ENCODE results near the gene ACTN4.

ACTN4 gene

DNA sequence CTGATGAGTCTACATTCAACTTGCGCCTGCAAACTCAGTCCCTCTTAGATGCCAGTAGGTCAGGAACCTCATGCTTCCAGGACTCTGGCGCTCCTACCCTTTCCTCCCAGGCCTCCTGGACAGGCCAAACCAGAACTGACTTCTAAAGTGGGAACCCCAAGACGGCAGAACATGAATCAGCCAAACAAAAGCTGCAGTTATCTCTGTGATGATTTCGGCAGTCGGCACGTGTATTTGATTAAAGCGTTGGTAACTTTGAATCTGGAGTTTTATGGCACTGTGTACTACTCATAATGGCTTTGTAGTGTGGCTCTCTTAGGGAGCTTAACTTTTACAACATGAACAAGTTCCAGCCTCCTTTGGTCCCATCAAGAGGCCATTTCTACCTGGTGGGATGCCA lies 13.7 kb downstream of the ACTN4 start:
- DNase-seq (ENCODE audit: low spot score) = no peak

DNA sequence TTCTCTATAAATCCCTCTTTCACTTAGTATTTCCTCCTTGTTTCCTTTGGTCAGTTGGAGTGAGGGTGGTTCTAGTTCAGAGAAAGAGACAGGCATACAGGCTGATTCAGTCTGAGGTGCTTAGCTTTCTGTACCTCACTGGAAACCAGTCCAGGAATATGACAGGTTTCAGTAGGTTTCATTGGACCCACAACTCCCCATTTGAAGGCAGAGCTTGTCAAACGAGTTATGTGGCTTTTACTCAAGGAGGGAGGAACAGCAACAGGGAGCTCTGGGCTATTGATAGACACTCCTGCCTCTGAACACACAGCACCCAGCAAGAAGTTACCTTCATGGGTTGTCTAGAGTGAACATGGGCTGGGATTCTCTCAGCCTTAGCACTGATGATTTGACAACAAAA lies 14.5 kb downstream of the ACTN4 start:
- no peak for DNase-seq (ENCODE audit: low spot score)

DNA sequence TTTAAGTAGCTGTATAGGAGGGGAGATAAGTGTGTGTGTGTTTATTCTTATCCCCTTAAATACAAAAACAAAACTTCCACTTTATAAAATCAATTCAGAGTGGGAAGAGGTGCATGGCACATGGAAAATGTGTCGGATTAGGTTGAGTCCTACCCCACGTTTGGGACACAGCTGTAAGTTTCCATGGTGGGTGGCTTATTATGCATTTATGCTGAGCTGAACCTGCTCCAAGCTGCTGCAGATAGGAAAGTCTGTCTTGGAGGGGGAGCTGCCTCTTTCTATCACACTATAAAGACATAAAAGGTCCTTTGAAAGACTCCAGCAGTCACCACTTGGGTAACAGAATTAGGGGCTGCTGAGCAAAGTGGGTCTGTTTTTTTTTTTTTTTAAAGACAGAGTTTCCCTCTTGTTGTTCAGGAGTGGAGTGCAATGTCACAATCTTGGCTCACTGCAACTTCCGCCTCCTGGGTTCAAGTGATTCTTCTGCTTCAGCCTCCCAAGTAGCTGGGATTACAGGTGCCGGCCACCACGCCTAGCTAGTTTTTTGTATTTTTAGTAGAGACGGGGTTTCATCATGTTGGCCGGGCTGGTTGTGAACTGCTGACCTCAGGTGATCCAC lies 15.2 kb downstream of the ACTN4 start:
- no peak for DNase-seq (ENCODE audit: low spot score)

DNA sequence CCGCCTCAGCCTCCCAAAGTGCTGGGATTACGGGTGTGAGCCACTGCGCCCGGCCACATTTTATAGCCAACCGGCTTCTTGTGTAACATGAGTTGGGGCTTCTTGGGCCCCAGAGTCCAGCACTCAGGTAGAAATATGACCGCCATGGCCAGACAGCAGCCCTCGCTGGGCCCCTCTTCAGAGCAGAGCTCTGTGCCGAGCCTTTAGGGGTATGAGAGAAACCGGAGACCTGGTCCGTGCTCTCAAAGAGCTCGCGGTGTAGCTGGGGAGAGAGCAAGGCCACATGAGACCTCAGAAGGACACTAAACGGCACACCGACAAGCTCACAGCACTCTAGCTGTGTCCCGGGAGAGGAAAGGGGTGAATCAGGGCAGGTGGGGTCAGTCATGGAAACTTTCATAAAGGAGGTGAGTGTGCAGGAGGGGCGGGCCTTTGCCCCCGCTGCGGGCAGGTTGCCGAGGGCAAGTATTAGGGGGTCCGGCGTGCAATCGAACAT lies 15.8 kb downstream of the ACTN4 start:
- DNase-seq (ENCODE audit: low spot score) = no peak

DNA sequence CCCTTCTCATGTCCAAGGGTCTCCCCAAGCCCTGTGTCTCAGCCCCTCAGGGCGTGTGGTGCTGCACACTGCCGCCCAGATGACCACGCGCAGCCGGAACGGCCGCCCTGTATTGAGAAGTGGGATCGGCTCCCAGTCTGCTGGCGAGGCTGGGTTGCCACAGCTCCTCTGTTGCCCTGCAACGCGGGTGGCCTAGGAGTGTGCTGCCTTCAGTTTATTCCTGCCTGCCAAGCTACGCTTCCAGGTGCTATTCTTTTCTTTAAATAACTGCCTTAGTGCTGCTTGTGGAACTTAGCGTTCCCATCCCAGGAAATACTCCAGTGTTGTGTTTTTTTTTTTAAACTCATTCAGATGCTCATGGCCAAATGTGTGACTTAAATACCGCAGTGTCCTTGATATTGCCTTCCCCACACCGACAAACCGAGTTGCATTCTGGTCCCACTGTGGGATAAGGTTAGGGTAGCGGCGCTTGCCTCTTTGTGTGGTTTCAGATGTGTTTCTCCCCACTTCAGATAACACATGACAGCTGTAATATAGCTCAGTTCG lies 16.6 kb downstream of the ACTN4 start:
- no peak for DNase-seq (ENCODE audit: low spot score)

DNA sequence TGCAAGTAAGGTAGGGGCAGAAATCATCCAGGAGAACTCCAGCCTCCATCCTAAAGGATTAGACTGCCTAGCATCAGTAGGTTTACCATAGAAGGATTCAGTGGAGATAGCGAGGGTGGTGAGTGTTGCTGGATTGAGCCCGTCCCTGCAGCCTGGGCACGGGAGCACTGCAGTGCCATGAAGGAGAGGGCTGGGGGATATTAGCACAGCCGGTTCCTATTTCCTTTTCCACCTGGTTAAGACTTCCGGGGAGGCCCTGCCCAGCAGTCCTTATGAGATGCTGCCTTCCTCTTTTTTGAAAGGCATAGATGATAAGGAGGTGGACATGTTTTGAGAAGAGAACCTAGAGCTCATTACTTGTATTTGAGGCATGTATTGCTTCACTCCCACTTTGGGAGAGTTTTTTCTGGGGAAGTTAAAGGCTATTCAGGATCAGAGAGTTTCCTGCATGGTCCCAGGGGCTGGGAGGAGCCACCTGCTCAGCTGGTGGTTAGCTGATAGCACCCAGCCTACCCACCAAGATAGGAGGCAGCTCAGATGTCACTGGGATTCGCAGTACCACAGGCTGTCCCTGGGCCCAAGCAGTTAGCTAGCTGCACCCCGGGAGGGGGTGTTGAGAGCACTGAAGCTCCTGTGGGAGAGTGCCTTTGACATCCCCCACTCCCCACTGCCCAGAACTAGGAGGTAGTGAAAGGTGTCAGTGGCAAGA lies 17.2 kb downstream of the ACTN4 start:
- DNase-seq (ENCODE audit: low spot score) = no peak

DNA sequence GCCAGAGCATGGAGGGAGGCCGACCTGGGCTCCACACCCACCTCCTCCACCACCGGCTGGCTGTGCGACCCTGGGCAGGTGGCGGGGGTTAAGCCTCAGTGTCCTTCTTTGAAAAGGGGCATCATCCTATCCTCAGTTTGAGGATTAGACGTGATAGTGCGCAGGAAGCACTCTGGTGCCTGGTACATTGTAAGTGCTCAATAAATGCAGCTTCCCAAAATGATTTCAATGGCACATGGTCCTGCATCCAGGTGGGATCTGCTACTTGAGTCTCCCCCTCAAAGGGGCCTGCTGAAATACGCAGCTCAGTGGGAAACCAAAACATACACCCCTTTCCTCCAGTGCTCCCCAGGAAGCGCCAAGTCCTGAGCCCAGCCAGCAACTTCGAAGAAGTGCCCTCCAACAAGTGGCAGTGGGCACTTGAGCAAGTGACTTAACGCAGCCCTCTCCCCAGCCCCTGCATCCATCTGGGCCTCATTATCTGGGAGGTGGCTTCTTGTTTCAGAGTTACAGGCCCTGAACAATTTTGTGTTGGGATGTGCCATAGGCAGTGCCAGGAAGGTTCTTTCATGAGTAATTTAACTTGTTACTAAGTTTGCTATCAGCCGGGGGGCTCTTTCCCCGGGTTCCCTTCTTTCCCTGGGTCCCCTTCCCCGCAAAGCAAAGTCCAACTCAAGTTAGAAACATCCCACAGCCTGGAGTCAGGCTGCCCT lies 17.9 kb downstream of the ACTN4 start:
- no peak for DNase-seq (ENCODE audit: low spot score)

DNA sequence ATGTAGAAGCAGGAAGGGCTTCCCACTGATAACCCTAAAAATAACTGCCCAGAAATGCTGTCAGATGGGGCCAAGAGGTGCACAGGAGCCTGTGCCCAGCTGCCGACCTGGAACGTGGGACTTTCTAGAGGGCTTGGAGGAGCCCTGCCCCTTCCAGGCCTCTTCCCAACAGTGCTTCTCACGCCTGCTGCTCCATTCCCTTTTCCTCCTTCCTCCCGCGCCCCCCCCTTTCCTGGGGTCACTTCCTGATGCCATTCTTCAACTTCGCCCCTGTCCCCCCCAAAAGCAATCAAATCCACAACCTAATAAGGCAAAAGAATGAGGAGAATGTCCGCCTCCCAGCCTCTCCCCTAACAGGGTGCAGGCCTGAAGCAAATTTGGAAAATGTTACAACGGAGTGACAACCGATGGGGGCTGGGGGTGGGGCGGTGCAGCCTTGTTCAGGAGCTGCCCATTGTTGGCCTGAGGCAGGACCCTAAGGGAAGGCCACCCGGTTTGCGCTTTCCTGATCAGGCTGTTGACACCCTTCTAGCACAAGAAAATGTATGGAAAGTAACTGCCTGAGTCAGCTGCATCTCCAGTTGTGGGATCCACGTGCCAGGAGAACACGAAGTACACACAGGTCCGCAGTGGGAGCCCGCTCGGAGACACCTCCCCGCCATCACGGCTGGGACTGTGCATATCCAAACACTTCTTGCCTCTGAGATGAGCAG lies 18.7 kb downstream of the ACTN4 start:
- DNase-seq (ENCODE audit: low spot score) = no peak

DNA sequence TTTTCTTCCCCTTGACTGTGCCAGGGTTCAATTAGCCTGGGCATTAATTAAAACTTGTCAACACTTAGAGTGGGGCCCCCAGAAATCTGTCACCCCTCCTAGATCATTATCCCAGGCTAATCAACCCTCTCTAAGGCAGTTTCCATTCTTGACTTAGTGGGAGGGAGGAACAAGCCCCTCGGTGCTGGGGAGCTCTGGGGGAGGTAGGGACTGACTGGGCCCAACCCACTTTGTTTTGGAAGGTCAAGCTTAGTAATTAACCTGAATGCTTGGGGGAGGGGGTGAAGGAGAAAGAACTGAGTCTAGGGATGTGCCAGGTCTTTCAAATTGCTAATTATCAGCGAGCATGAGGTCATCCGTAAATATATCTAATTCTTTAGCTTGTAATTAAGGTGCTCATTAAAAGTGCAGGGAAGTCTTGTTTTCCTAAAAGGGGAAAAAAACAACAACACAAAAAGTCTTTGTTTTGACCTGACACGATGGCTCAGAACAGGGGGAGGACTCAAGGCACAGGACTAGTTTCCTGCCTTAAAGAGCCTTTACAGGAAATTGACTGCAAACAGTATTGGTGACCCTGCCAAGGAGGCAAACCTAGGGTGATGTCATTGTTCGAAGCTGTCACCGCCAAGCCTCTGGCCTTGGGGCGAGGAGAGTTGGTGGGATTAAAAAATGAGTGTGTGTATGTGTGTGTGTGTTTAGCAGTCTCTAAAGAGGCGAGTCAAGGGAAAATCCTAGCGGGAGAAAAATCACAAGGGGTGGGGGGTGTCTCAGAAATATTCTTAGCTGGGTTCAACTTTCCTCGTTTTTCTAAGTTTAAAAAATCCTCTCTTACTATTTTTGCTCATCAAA lies 19.4 kb downstream of the ACTN4 start:
- peak; percentile 89 for DNase-seq (ENCODE audit: low spot score)

DNA sequence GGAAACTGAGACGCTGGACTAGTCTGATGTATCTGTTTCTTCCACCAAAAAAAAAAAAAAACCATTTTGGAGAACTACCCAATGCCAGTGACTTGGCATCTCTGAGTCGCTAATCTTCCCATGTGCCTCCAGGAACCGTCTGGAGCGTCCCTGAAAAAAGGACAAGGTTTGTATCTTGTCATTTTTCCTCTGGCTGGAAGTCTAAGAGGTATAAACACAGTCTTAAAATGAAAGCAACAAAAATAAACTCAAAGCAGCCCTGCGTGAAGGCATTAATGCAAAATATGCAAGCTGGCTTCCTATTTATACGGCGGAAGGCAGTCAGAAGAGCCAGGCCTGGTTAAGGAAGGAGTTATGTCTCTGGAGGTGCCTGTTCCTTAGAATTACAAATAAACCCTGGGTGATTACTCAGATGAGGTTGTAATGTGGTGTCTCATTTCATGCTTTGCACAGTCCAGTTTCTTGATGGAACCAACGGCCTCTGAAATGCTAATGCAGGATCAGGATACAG lies 20.3 kb downstream of the ACTN4 start:
- peak; percentile 80 for DNase-seq (ENCODE audit: low spot score)

DNA sequence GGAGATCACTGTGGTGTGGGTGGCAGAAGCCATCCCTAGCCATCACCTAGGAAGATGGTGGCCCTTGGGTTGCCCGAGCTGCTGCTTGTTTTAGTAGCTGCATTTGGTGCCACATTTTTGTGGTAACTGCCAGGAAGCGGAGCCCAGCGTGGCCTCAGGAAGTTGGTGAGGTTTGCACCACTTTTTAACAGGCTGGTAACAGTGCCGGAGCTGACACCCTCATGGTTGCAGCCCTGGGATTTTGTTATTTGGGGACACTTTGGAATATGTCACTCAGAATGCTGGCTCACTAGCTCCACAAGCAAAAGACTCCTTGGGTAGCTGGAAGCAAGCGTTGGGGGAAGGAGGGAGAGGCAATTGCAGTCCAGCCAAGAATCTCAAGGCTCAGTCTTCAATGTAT lies 22.1 kb downstream of the ACTN4 start:
- DNase-seq (ENCODE audit: low spot score) = no peak

DNA sequence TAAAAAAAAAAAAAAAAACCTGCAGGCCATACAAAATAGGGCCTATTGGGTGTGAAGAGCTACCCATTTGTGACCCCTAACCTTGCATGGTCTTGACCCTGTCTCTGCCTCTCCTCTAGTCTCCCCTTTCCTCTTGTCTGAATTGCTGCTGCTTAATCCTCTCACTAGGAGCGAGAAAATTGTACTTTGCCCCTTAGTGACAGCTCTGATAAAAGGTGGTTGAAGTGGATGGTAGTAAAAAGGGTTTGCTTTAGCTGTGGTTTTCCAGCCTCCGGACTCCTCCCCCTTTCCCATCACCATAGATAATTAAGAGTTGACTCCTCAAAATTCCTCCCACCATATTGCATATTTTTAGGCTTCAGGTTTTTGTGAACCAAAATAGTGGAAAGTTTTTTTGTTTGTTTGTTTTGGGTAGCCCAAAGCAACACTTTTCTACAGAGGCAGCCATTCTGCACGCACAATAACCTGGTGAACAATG lies 23.5 kb downstream of the ACTN4 start:
- DNase-seq (ENCODE audit: low spot score) = no peak

DNA sequence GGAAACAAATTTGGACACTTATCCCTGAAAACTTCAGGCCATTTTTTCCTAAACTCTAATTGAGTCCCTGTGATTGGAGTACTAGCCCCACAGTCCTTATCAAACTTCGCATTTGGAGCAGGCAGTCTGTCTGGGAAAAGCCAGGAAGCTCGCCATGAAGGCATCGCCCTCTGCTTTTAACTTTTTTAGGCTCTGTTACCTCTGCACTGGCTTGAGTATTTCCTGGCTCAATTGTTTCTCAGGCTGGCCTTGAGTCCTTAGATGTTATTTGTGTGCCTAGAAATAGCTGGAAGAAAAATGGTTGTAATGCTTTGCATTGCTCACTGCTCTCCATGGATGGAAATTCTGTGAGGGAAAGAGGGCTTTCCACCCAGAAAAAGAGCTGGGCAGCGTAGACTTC lies 24.2 kb downstream of the ACTN4 start:
- DNase-seq (ENCODE audit: low spot score) = no peak

DNA sequence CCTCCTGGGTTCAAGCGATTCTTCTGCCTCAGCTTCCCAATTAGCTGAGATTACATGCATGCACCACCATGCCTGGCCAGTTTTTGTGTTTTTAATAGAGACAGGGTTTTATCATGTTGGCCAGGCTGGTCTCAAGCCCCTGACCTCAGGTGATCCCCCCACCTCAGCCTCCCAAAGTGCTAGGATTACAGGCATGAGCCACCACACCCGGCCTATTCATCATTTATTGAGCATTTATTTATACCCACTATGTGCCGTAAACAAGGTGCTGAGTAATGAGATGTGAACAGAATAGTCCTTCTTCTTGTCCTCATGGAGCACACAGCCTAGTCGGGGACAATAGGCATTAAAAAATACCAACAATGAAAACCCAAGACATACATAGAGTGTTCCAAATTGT lies 25.6 kb downstream of the ACTN4 start:
- no peak for DNase-seq (ENCODE audit: low spot score)

DNA sequence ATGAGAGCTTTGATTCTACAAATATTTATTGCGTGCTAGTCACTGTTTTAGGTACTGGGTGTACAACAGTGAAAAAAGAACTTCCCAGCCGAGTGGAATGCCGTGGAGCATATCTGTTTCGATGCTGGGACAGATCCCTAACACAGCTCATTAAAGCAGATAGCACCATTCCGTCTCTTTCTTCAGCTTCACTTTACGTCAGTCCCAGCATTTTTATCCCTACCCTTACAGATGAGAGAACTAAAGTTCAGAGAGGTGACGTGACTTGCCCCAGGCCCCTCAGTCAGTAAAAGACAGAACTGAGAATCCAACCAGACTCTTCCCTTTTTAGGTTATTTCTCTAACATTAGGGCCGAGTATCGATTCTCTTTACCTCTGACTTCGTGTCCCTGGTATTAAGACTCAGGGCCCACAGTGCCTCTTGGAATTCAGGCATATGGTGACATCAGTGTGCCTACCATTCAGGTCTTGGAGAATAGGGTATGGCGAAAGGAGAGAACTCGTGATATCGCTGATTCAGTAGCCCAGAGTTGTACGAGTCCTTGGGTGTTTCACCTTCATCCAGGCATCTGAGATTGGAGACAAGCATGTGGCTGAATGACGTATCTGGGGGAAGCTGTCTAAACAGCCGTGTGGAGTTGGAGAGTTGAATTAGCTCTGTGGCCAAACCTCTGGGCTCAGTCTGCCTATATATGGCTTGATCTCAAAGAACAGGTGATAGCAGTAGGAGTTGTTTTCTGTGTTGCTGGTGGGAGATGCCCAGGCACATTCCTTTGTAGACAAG lies 27.1 kb downstream of the ACTN4 start:
- DNase-seq (ENCODE audit: low spot score) = no peak

DNA sequence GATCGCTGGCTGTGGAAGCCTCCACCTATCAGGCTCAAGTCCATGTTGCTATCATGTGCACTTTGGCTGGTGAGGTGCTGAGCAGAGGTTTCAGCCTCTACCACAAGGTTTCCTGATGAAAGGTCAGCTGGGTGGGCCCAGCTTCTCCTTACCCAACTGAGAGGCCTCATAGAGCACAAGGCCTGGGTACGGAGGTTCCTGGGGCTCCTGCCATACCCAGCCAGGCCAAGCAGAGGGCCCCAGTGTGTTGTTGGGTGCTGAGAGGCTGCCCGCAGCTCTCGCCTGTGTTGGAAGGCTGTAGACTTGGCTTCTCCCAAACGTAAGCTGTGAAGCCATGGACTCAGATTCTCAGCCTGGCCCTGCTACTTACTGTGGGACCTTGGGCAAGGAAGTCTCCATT lies 28.2 kb downstream of the ACTN4 start:
- DNase-seq (ENCODE audit: low spot score) = no peak

DNA sequence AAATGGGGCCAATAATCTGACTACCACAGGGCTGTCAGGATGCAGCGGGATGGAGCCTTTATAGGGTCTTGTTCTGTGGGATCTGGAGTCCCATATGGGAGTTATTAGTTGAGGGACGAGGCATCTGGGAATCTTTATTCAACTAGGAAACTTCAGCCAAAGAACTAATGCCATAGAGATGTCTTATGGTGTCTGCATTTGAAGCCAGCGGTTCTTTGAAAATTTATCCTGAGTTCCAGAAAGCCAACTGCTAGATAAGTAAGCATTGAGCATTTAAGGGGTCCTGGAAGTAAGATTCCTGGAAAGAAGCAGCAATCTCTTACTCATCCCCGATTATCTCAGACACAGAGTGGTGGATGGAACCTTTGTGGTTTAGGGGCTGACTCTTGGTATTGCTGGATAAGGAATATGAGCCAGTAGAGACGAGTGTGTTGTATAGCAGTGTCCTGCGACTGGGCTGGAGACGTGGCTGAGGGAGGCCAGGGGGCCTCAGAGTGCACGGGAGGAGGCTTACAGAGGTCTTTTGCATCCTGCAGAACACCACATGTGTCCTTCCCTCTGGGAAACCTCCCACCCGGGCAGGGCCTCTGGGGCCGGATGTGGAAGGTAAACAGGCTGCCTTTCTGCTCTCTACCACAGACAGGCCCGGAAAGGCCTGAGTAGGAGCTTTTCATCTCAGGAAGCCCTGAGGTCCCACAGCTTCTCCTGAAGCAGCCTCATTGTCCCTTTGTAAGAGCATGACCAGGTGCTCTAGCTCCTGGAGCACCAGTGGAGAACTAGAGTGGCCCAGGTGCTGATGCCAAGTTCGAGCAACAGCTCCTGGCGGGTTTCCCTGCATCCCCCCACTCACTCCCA lies 28.8 kb downstream of the ACTN4 start:
- no peak for DNase-seq (ENCODE audit: low spot score)

DNA sequence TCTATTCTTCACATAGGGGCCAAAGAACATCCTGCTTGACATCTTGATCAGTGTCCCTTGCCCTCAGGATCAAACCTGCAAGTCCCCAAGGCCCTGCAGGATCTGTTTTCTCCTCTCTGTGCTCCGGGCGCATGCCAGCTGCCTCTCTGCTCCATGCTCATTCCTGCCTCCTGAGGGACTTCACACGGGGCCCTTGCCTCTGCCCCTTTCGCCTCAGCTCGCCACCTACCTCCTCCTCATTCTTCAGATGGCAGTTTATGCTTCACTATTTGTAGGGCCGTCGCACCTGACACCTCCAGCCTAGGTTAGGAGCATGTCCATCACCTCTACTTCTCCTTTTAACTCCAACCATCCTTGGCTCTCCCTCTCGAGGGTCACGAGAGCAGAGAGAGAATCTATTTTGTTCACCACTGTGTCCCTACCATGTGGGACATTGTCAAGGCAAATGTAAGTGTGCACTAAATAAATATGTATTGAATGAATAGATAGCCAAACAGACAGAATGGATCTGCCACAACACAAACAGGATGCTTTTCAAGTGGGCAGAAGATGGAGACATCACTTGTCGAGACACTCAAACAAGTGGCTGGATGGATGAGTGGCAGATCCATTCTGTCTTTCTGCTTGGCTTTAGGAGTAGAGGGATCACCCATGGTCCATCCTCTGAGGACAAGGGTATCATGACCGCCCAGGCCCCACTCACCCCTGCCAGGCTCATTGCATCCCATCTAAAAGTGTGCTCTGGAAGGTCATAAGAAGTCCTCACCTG lies 29.6 kb downstream of the ACTN4 start:
- DNase-seq (ENCODE audit: low spot score) = no peak
